A549 (cell line): ENCODE data around the gene YIF1B. TPM values are rescaled to one million over a fixed set of nuclear protein-coding genes. Genes with fewer than 3 reads are reported as not detected.

Experiments
- ATAC-seq, 2 experiments: fragments of 200-7000 bp in 1 of 2; fragments of >200 bp in 1 of 2; cut with Nextera tagmentation in 1 of 2; cut with Tn5 transposase in 1 of 2; 3 replicates each; pipeline versions ENCODE4 v1.8.0 to v1.9.1; 2018 to 2020; ENCODE audit warnings: mild to moderate bottlenecking in 1 of 2, moderate library complexity in 1 of 2
- CTCF ChIA-PET: fragments of 300-600 bp; sonication (Branson Sonifier 250); formaldehyde crosslinking; extraction: SDS; loops from one replicate; lab custom pipeline; 2021; ENCODE audit warnings: antibody characterized with exemption, inconsistent platforms; lab: Yijun Ruan, JAX
- POLR2A ChIA-PET: fragments of 350-600 bp; formaldehyde crosslinking; extraction: SDS; loops from one replicate; lab custom pipeline; 2021; ENCODE audit warnings: antibody characterized with exemption, inconsistent platforms; lab: Yijun Ruan, JAX
- DNase-seq, 2 experiments: peaks; one replicate each; pipeline versions ENCODE4 v3.0.0 to v3.0.0-alpha.2; 2011 to 2016; ENCODE audit warnings: low read depth in 1 of 2, low spot score in 1 of 2
- FAIRE-seq: peaks from 2 replicates; lab custom pipeline; 2011; peaks lifted over from hg19 to GRCh38; lab: Jason Lieb, UNC
- H3K27ac ChIP-seq, 2 experiments: fragments of >200 bp; sonication (Bioruptor Twin); formaldehyde crosslinking; 3 replicates each; pipeline ENCODE4 v1.5.1; 2016 to 2017
- H3K4me1 ChIP-seq: fragments of >200 bp; sonication (Bioruptor Twin); formaldehyde crosslinking; 3 replicates; pipeline ENCODE4 v1.6.1; 2016
- H3K4me2 ChIP-seq: fragments of >200 bp; sonication (Bioruptor Twin); formaldehyde crosslinking; 3 replicates; pipeline ENCODE4 v1.6.1; 2016
- H3K4me3 ChIP-seq: fragments of >200 bp; sonication (Bioruptor Twin); formaldehyde crosslinking; 3 replicates; pipeline ENCODE4 v1.5.1; 2016
- H3K9me3 ChIP-seq: fragments of >200 bp; sonication (Bioruptor Twin); formaldehyde crosslinking; 3 replicates; pipeline ENCODE4 v1.6.1; 2016
- POLR2AphosphoS2 ChIP-seq: conservative IDR thresholded peaks from 2 replicates; pipeline ENCODE4 v1.6.1; 2012; ENCODE audit warnings: low read length, improper control_type of control experiment, inconsistent platforms
- RCOR1 ChIP-seq: fragments of 150-350 bp; IDR thresholded peaks from 2 replicates; pipeline ENCODE4 v1.6.1; 2014; ENCODE audit warnings: antibody characterized with exemption, low read length, low read depth
- RNF2 ChIP-seq: fragments of 200-600 bp; sonication (generic); IDR thresholded peaks from 2 replicates; pipeline ENCODE4 v1.6.1; 2016; ENCODE audit warnings: low read depth, mild to moderate bottlenecking, antibody characterized with exemption, moderate library complexity, borderline replicate concordance
- ZFP36 ChIP-seq: fragments of 450-650 bp; IDR thresholded peaks from 2 replicates; pipeline ENCODE4 v1.6.1; 2014; ENCODE audit warnings: borderline replicate concordance; ENCODE audit not compliant: partially characterized antibody
- WGBS: methylation state at CpG from one replicate; pipeline ENCODE4 v1.1.6; 2017; ENCODE audit errors: missing lambda C conversion rate; 5-methylcytosine and 5-hydroxymethylcytosine counted together
- polyA plus RNA-seq, 4 experiments: library from polyadenylated mRNA; depleted of rRNA in 3 of 4; stranded (reverse); fragments of >200 nt; fragmentation: RNase III in 1 of 4; extraction: RNeasy Plus Mini Kit Qiagen cat#74134 plus additional on column Dnase treatment in 1 of 4; gene quantifications; 2 replicates in 3 of 4; 3 replicates in 1 of 4; pipeline ENCODE4 v1.2.3, GENCODE V29; 2011 to 2017
- TF ChIP-seq, protein P1 (sequence below): fragments of >200 bp; sonication (Bioruptor Twin); formaldehyde crosslinking; IDR thresholded peaks from 3 replicates; pipeline ENCODE4 v1.5.1; 2016
- TF ChIP-seq, protein P2 (sequence below): fragments of 250-450 bp; sonication (Bioruptor Pico); IDR thresholded peaks from 2 replicates; pipeline ENCODE4 v1.5.0; 2021; ENCODE audit warnings: mild to moderate bottlenecking, moderate library complexity, borderline replicate concordance
- TF ChIP-seq, protein P3 (sequence below): fragments of 450-650 bp; IDR thresholded peaks from 2 replicates; pipeline ENCODE4 v1.6.1; 2014; ENCODE audit warnings: antibody characterized with exemption
- TF ChIP-seq, protein P4 (sequence below): IDR thresholded peaks from 2 replicates; pipeline ENCODE4 v1.6.1; 2012
- TF ChIP-seq, protein P5 (sequence below): fragments of >200 bp; sonication (Bioruptor Twin); formaldehyde crosslinking; IDR thresholded peaks from 3 replicates; pipeline ENCODE4 v1.6.1; 2016

YIF1B gene
- polyA plus RNA-seq, 2 of the 4 experiments (the other 2 are of a cell fraction), result 75.5 to 100 TPM

DNA sequence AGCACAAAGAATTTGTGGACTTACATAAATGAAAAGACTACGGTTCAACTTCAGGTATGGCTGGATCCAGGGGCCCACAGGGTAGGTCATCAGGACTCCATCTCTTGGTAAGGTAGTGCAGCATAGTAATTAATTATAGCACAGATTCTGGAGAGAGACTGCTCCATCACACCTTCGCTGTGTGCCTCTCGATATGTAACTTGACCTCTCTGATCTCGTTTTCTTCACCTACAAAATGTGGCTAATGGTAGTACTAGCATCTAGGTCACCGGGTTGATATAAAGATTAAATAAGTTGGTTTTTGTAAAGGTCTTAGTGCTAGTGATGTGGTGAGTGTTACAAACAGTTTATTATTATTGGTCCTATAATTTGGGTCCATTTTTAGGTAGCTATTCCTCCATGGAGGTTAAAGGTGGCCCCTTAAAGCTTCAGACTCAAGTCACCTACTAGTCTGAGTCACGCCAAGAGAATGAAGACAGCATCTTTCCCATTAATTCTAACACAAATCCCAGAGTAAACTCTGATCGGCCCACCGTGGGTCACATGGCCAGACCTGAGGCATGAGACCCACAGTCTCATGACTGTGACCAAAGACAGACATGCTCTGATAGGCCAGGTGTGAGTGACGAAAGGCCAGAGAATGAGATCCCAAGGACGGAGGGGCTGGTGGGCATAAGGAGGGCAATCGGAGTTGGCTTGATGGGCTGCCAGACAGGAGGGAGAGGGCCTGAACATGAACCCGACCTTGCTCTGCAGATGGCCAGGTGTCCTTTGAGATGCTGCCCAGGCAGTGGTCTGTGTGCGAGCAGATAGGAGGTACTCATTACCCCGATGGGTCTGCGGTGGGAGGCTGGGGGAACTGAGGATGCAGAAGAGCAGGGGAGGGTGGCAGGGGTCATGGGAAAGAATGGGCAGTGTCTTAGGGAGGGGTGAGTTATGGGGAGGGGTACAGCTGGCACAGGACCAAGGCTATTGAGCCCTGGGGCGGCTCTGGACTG, 40.3 kb upstream of the YIF1B start:
- DNase-seq, result no peak
- ChIA-PET POLR2A (no interaction called here), CTCF (interaction anchor here (1.4 to 2.8 kb wide), 5 partner anchors 11 to 454 kb away, joined by 4 to 8 read pairs (median 7); partner anchors contain the start of genes CATSPERG and FAM98C)
- Histone ChIP-seq H3K4me1 (0 out of 3 replicates have a peak, but pooled peaks cover 1% of the 10 kb centered on the region), H3K9me3 (no peaks in the 10 kb centered on the region), H3K4me3 (no peak overlapping the region), H3K27ac (no peak overlapping the region), H3K4me2 (no peak overlapping the region)
- TF ChIP-seq, protein P1, sequence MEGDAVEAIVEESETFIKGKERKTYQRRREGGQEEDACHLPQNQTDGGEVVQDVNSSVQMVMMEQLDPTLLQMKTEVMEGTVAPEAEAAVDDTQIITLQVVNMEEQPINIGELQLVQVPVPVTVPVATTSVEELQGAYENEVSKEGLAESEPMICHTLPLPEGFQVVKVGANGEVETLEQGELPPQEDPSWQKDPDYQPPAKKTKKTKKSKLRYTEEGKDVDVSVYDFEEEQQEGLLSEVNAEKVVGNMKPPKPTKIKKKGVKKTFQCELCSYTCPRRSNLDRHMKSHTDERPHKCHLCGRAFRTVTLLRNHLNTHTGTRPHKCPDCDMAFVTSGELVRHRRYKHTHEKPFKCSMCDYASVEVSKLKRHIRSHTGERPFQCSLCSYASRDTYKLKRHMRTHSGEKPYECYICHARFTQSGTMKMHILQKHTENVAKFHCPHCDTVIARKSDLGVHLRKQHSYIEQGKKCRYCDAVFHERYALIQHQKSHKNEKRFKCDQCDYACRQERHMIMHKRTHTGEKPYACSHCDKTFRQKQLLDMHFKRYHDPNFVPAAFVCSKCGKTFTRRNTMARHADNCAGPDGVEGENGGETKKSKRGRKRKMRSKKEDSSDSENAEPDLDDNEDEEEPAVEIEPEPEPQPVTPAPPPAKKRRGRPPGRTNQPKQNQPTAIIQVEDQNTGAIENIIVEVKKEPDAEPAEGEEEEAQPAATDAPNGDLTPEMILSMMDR, result no peak
- TF ChIP-seq RCOR1, result no peak
- TF ChIP-seq, protein P2, sequence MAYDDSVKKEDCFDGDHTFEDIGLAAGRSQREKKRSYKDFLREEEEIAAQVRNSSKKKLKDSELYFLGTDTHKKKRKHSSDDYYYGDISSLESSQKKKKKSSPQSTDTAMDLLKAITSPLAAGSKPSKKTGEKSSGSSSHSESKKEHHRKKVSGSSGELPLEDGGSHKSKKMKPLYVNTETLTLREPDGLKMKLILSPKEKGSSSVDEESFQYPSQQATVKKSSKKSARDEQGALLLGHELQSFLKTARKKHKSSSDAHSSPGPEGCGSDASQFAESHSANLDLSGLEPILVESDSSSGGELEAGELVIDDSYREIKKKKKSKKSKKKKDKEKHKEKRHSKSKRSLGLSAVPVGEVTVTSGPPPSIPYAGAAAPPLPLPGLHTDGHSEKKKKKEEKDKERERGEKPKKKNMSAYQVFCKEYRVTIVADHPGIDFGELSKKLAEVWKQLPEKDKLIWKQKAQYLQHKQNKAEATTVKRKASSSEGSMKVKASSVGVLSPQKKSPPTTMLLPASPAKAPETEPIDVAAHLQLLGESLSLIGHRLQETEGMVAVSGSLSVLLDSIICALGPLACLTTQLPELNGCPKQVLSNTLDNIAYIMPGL (CRISPR knock-in tag), result no peak
- TF ChIP-seq, protein P3, sequence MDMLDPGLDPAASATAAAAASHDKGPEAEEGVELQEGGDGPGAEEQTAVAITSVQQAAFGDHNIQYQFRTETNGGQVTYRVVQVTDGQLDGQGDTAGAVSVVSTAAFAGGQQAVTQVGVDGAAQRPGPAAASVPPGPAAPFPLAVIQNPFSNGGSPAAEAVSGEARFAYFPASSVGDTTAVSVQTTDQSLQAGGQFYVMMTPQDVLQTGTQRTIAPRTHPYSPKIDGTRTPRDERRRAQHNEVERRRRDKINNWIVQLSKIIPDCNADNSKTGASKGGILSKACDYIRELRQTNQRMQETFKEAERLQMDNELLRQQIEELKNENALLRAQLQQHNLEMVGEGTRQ, result peak; percentile 56
- peak; percentile 34 for TF ChIP-seq ZFP36
- no peak for TF ChIP-seq RNF2
- no peak for ATAC-seq
- 54% methylated on average over 16 of the region's 16 CpGs for WGBS
- peak; percentile 95 for FAIRE-seq

DNA sequence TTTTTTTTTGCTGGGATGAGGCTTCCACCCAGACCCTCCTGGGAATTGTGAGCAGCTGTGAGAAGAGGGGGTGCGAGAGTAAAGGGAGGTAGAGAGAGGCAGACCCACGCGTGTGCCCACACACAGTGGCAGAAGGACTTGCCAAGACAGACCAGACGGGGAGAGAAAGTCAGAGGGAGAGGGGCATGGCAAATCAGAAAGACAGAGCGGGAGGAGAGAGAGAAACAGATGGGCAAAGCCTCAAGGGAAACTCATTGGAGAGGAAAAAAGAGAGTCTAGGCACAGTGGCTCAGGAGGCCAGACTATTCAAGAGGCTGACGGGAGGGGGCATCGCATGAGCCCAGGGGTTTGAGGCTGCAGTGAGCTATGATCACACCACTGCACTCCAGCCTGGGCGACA, 36.9 kb upstream of the YIF1B start:
- DNase-seq, result no peak
- 82% methylated on average over 8 of the region's 8 CpGs for WGBS
- no peak for FAIRE-seq
- Histone ChIP-seq H3K4me2 (no peak overlapping the region), H3K27ac (no peak overlapping the region), H3K4me1 (no peaks in the 10 kb centered on the region)
- no peak for ATAC-seq
- CTCF ChIA-PET, result interaction anchor here (0.9 to 2.0 kb wide), 11 partner anchors 8 to 450 kb away, joined by 3 to 8 read pairs (median 4); no protein-coding TSS in a partner anchor
- TF ChIP-seq, protein P4, sequence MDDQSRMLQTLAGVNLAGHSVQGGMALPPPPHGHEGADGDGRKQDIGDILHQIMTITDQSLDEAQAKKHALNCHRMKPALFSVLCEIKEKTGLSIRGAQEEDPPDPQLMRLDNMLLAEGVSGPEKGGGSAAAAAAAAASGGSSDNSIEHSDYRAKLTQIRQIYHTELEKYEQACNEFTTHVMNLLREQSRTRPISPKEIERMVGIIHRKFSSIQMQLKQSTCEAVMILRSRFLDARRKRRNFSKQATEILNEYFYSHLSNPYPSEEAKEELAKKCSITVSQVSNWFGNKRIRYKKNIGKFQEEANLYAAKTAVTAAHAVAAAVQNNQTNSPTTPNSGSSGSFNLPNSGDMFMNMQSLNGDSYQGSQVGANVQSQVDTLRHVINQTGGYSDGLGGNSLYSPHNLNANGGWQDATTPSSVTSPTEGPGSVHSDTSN, result no peak
- no peak for TF ChIP-seq POLR2AphosphoS2
- TF ChIP-seq, all 56 proteins: peak for 0
- POLR2A ChIA-PET, result interaction anchor here (1.9 kb wide), 1 partner anchor 22 kb away, joined by 5 read pairs; the partner anchor contains the start of gene PSMD8
- Histone ChIP-seq H3K4me3 (no peak overlapping the region), H3K9me3 (no peaks in the 10 kb centered on the region)

DNA sequence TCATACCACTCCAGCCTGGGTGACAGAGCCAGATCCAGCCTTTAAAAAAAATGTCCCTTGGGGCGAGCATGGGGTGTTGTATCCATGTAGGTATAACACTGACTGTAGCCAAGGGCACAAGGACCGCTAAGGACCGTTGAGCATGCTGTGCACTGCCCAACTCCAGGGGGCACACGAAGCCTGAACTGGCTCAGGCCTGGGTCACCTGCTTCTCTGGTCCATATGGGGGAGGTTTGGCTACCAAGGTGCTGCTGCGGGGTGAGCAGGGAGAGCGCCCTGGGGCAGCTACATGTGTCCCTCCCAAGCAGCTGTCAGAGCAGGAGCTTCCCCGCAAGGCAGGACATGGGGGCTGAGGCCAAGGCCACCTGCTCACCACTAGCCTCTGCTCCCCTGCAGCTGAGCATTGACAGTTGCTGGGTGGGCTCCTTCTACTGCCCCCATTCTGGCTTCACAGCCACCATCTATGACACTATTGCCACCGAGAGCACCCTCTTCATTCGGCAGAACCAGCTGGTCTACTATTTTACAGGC, 36.2 kb upstream of the YIF1B start:
- FAIRE-seq (peak; percentile 7), ATAC-seq (peak; percentile 61 to 64; a peak in 5 of 6 replicates), DNase-seq (no peak)
- ChIA-PET CTCF (interaction anchor here (0.6 to 3.0 kb wide), 13 partner anchors 9 to 449 kb away, joined by 3 to 16 read pairs (median 4); partner anchors contain the start of genes CATSPERG and FAM98C), POLR2A (interaction anchor here (0.9 to 2.1 kb wide), 2 partner anchors 10 to 22 kb away, joined by 4 to 7 read pairs; partner anchors contain the start of gene PSMD8)
- TF ChIP-seq, protein P5, sequence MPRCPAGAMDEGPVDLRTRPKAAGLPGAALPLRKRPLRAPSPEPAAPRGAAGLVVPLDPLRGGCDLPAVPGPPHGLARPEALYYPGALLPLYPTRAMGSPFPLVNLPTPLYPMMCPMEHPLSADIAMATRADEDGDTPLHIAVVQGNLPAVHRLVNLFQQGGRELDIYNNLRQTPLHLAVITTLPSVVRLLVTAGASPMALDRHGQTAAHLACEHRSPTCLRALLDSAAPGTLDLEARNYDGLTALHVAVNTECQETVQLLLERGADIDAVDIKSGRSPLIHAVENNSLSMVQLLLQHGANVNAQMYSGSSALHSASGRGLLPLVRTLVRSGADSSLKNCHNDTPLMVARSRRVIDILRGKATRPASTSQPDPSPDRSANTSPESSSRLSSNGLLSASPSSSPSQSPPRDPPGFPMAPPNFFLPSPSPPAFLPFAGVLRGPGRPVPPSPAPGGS, result no peak
- Histone ChIP-seq H3K4me2 (no peak overlapping the region), H3K27ac (no peak overlapping the region), H3K9me3 (no peaks in the 10 kb centered on the region), H3K4me3 (no peak overlapping the region), H3K4me1 (no peaks in the 10 kb centered on the region)
- 46% methylated on average over 9 of the region's 9 CpGs for WGBS
